CD4-positive, alpha-beta T cell treated with Interleukin-4 for 1 hour (primary cell): ENCODE results near the gene JAG1.

Source experiments
- DNase-seq, 2 donors: peaks; one replicate each; pipeline ENCODE4 v3.0.0-alpha.2; 2020 to 2022

JAG1 gene

DNA sequence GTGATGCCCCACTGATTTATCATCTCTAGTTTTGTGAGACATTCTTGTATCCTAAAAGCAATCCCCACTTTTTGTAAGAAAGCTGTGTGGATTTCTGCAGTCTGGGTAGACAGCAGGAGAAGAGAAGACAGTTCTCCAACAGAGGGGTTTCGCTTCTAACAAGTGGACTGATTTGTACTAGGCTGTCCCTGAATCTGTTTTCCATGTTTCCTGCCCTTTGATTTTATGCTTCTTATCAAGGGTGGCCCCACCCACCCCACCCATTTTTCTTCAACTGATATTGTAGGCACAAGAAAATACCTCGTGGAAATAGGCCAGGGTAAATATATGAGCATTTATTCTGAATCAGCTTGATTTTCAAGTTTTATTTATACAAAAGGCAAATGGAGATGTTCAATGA, 25.7 kb upstream of the JAG1 start:
- DNase-seq, result no peak

DNA sequence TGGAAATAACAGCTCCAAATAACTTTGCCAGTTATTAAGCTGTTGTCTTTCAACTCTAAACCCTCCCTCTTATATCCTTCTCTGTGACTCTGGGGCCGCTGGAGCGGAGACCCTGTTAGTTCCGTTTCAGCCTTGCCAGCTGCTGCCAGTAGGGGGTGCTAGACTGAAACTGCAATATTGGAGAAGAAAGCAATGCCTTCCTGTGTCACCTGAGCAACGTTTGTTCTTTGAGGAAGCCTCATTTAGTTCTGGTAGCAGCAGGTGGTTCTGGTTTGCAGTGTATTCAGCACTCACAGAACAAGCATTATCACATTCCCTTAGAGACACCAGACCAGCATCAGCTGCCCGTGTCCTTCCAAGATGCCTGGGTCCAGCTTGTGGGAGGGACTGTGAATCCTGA, 22.9 kb upstream of the JAG1 start:
- no peak for DNase-seq

DNA sequence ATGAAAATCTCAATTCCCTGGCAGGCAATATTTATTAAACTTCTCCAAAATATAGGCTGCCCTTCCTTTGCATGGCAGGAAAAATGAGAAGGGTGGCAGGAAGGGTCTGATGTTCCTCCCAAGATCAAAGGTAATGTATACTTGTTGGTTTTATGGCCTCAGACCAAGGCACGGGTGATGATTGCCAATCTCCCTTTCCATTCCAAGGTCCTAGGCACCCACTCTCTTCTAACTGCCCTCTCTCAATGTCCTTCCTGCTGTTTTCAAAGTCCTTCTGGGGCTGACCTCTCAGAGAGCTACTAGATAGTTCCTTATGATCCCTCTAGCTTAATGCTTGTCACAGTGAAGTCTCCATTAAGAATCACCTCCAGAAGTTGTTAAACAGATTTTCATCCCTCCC, 15.6 kb upstream of the JAG1 start:
- DNase-seq, result no peak

DNA sequence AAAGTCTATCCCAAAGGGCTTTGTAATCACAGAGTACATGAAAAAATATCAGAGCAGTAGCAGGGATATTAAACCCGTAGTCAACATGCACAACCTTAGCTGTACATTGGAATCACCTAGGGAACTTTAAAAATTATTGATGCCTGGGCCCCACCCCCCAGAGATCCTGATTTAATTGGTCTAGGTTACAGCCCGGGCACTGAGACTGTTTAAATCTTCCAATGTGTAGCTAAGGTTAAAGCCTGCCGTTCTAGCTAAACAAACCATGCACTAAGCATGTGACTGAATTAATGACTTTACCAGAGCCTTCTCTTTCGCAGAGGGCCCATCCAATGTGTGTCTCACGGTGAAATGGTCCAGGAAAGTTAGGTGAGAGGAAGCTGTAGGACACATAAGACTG, 14.1 kb upstream of the JAG1 start:
- DNase-seq, result no peak

DNA sequence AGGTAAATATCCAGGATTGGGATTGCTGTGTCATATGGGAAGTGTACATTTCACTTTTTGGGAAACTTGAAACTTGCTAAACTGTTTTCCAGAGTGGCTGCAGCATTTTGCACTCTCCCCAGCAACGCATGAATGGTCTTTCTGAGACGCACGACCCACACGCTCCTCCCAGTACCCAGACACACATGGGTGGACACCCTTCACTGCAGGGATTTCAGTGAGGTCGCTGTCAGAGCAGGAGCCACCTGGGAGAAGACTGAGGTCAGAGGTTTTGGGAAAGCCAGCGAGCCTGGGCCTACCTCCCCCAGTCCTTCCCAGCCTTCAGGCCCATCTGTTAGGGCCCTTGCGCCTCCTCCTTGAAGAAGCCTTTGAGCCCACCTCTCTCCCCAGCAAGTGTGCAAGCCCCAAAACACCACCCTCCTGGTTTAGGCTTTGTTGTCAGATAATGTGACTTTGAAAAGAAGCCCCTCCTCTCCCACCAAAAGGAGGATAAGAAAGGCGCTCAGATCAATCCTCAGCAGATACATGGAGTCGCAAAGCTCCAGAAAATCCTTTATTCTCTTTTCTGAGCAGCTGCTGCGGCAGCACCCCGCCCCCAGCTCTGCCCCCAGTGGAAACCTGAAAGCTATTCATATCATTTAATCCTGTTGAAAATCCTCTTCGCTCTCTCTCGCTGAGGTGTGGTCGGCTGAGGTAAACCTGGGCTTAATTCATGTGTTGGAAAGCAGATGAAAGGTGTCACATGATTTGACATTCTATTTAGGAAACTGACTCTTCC, 12.7 kb upstream of the JAG1 start:
- DNase-seq, result no peak

DNA sequence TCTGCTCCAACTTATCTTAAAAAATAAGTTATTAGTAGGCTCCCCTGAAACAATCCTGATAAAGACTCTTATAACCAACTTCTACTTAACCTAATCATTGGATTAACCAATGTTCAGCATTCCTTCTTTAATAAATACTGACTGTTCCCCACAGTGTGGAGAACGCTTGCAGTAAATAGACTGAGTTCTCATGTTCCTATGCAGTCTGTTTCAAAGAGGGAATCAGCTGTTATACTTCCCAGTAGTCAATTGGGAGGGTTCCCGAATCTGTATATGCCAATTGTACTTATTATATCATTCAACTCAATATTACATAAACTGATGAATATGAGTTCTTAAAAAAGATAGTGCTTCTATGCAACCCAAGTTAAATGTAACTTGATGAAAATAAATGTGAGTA, 9.7 kb upstream of the JAG1 start:
- no peak for DNase-seq

DNA sequence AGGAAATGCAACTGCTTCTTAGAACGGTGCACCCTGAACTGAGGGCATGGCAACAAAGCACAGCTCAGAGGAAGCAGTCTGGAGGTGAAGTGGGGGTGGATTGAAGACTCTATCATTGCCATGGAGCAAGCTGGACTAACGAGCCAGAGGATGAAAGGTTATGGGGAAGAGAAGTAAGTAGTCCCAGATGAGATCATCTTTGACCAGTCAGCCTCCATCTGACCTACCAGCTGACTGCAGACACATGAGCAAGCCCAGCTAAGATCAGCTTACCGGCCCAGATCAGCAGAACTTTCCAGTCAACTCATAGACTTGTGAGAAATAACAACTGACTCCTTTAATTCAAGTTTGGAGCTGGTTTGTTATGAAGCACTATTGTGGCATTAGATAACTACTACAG, 9.1 kb upstream of the JAG1 start:
- DNase-seq, result no peak

DNA sequence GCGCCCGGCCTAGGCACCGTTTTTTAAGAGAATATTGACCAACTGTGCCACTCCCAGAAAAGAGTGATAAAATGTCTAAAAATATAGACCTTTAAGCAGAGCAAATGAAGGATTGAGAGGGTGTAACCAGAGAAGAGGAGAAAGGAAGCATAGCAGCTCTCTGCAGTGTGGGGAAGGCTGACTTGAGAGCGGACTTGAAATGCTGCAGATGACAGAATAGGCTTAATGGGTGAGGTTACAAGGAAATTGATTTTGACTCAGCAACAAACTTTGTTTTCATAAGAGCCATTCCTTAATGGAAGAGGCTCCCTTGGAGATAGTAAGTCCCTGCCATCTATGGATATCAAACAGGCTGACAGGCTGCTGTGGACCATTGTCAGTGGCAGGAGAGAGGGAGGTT, 7.7 kb upstream of the JAG1 start:
- no peak for DNase-seq

DNA sequence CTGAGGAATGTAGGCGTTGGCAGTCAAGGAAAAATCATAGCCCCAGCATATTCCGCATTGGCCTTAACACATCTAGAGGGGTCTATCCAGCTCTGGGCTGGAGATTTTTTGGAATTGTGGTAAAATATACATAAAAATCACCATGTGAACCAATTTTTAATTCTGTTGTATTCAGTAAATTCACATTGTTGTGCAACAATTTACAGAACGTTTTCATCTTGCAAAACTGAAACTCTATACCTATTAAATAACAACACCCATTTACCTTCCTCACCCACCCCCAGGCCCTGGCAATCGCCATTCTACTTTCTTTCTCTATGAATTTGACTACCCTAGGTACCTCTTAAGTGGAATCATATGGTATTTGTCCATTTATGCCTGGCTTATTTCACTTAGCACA, 6.8 kb upstream of the JAG1 start:
- DNase-seq, result no peak

DNA sequence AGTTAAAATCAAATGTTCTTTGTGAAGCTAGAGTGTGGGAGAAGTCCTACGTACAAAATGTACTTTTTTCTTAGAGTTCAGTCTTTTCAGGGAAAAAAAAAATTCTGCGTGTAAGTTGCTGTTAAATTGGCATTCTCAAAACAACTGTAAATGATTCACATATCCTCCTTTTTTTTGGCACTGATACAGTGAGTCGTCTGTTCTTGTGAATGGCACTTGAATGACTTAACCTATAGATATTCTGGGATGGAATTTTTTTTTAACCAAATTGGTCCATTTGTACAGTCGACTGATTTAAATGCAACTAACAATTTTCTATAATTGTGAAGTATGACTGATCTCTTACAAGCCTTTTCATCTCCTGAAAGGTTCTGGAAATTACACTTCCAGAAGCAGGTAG, 5.5 kb upstream of the JAG1 start:
- DNase-seq, result no peak

DNA sequence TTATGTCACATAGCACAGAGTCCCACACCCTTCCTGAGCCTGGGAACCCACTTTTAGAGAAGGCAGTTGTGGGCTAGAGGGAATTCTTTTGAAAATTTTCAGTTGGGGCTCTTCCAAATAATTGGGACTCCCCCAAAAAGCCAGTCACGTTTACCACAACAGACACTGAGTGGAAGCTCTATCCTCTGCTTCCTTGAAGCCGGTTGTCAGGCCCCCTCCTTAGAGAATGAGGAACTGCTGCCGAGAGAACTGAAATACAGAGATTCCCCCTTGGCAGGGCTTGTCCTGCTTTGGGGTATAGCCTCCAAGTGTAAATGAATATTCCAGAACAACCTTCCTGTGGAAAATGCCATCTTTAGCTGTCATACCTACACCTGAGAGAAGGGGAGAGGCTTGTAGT, 2.7 kb upstream of the JAG1 start:
- DNase-seq, result no peak

DNA sequence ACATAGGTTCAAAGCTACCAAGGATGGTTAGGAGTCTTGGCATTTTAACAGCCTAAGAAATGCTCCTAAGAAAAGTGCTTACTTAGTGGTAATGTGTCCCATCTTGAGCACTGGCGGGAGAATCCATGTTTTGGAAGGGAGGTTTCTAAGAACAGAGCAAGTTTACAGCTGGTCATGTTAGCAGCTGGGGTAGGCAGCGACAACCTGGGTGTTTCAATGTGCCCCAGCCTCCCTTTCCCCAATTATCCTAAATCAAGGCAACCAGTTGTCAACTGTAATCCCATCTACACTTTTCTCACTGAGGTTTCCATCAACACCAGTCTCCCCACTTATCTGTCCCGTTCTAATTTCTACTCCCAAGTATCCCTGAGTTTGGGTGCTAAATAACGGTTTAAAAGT, 1.6 kb upstream of the JAG1 start:
- no peak for DNase-seq

DNA sequence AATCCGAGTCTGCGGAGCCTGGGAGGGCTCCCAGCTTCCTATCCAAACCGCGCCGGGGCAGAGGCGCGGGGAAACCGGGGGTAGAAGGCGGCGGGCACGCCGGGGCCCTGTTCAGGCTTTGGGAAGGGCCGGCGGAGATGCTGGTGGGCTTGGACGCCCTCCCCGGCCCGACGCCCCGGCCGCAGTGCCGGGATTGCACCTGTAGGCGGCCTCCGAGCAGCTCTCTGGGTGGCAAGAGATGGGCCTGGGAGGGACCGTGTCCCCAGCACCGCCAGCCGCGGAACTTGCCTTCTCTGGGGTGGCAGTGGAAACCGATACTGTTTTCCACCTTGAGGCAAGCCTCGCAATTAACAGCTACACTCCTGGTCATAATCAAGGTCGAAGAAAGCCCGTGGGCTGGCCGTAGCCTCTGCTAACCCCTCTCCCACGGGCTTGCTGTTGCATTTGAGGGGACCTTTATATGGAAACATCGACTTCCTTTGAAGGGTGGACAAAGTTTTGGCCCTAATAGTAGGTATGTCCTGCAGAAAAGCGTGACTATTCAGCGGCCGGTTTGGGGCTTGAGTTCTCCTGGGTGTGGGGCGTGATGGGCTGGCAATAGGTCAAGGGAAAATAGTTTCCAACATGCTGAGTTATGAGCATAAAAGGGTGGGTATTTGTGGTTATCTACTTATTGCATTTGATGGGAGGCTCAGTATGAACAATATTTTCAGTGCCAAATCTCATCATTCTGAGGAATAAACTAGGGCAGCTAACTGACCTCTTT, 1.1 kb upstream of the JAG1 start:
- peak in 1 of 2 donors; percentile 43 for DNase-seq

DNA sequence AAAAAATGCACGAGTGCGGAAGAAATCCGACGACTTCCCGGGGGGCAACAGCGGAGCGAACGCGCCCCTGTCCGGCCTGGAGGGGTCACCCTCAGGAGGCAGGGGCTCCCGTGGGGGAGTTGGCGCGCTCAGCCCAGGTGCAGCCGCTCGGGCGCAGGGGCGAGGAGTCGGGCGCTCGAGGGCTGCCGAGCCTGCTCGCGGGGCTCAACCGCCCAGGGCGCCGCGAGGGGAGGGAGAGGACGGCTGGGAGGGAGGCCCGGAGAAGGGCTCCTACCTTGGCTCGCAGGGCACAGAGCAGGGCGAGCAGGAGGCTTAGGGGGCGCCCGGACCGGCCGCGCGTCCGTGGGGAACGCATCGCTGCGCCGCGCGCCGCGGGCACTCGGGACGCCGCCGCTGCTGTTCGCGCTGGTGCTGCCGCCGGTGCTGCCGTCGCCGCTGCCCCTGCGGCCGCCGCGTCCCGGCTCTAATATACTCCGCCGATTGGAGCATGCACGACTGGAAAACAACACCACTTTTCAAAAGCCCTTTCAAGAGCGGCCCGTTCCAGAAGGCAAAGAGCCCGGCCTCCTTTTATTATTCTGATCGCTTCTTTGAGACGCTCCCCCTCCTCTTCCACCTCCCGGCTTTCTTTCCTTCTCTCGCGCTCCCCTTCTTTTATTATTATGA, 490 bp downstream of the JAG1 start:
- DNase-seq, result no peak

DNA sequence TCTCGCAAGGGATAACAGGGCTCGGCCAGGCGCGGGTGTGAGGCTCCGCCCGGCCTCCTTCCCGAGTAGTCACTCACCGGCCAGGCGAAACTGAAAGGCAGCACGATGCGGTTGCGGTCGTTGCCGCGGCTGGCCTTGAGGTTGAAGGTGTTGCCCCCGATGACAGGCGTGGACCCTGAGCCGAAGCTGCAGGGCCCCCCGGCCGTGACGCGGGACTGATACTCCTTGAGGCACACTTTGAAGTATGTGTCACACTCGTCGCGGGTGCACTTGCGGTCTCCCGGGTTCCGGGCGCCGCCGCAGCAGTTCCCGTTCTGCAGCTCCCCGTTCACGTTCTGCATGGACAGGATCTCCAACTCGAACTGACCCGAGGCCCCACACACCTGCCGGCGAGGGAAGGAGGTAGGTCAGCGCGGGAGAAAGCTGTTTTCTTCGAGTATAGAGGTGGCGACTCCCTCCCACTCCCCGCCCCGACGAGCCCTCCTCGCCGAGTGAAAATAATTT, 1.1 kb downstream of the JAG1 start:
- peak; percentile 9 to 51 for DNase-seq

DNA sequence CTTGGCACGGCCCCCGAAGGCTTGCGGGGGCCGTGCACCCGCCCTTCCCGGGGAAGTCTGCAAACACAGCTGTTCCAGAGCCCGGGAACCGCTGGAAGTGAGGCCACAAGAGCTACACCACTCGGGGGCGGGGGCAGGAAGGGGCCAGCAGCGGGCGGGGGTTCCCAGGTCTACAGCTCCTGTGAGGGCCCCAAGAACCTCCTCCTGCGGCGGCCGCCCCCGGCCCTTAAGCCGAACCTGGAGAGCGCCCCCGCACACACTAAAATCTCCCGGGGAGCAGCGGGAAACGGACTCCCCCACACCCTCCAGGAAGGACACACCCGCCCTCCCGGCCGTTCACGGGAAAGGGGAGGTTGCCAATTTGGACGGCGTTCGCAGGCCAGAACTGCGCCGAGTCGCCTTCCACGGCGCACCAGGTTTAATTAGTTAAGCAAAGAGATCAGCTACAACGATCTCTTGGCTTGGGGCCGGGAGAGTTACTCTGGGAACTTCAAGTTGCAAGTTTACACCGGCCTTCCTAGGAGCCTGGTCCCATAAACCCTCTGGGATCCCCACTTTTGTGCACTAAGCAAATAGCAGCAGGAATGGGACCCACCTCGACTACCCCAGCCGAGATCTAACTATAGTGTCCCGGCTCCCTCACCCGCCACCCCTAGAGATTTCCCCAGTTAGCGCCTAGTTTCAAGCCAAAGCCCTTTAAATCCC, 1.7 kb downstream of the JAG1 start:
- DNase-seq, result no peak

DNA sequence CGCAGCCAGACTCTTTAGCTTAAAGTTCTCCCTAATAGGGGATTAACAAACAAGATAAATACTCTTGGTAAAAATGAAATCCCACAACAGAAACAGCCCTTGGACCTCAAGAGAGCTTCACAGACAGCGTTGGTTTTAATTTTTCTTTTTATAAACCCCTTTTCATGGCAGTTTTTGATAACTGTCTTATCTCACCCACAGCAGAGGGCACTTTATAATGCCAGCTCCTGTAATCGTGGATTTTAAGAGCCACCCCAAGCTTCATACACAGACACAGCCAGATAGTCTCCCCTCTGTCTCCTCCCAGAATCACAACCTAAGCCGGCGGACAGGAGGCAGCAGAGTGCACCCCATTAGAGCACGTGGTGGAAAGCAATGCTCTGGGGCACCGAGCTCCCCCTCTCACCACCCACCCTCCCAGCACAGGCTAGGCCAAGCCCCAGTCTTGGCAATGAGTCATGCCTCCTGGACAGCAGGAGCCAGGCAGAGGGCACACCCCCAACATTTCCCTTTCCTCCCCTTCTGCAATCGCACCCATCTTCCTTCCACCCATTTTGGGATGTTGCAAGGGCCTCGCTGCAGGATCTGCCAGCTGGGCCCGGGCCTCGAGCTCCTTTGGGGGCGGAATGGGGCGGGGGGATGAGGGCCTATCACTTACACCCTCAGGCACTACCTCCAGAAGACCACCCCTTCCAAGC, 2.4 kb downstream of the JAG1 start:
- peak; percentile 17 to 77 for DNase-seq

DNA sequence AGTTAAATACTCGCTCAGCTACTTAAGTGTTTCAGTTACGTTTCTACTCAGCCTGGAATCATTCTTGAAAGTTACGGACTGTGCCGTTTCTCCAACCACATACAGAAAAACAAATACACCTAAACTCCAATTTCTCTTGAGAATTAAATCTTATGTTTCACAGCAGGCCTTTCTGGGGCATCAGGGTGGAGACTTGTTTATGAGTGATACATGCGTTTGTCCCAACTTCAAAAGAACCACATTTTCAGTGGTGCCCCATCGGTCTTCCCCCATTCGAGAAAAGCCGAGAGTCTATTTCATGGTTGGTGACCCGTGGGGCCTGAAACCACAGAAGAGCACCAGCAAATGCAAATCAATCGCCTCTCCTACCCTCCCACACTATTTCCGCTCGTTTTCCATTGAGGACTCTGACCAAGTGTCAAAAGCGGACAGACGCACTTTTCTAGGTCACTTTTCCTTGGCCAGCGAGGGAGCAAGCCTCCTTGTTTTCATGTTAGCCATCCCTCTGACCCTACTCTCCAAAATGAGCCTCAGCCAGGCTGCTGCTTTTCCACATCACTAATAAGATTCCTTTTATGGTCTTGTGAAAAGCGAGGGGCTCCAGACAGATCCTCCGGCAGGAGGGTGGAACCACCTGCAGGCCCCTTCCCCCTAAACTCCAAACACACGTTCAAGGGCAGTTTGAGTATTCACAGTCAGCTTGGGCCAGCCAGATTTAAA, 3.1 kb downstream of the JAG1 start:
- no peak for DNase-seq

DNA sequence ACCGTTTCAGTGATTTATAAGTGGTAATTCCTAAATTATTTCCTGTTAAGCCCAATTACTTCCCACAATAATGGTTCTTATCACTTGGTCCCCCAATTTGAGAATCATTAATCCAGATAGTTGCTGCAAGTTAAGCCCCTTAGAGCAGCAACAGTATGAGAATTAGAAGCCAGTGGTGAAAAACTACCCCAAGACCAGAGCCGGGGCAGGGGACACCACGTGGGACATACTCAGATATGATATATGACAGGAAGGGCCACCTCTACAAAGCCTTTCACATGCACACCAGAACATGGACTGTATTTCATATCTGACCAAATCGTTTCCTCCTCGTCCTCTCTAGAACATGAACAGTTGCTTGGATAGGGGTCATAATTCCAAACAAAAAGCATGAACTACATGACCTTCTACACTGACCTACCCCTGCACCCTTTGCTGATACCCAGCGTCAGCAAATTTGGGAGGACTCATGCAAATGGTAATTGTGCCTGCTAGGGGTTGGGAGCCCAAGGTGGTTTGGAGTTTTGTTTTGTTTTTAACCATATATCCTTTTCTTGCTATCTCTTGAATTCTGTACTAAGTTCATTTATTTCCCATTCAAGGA, 3.9 kb downstream of the JAG1 start:
- DNase-seq, result no peak

DNA sequence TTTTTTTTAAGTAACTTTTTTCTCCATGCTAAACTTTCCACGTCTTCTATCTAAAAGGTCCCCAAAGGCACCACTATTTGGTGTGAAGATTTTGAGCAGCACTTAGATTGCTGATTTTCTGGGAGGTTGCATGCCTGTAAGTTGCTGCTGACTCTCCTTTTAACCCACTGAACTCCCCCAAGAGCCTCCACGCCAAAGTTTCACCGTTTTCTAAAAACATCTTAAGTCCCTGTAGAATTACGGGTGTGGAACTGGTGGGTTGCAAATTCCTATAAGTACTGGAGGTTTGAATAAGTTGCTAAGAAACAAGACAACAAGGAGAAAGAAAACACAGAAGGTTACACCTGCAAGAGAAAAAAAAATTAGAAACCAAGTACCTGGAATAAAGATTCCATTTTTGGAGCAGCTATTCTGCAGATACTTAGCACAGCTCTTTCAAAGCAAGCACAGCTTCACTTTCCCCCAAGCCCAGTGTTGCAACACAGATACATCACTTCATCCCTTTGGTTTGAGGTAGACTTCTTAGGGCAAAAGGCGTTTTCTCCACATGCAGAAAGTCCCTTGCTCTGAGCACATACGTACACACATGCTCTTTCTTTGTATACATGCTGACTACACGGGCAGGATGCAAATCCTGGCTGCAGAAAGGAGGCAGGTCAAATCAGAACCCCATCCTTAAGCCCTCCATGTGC, 5.0 kb downstream of the JAG1 start:
- DNase-seq, result no peak
